ES-I3 (cell line): ENCODE measurements around the gene ITGA7.
A peak's percentile ranks its signal among the peaks of the same experiment; 100 is the strongest.

Experiments used
- H3K36me3 ChIP-seq: 2 replicates; pipeline ENCODE4 v1.6.1; 2013; ENCODE audit warnings: mild to moderate bottlenecking, low read length, control low read depth, moderate library complexity; ENCODE audit not compliant: insufficient read depth
- H3K4me1 ChIP-seq: 2 replicates; pipeline ENCODE4 v1.6.1; 2013; ENCODE audit warnings: mild to moderate bottlenecking, control low read depth, low read length; ENCODE audit not compliant: insufficient read depth
- H3K9ac ChIP-seq: 2 replicates; pipeline ENCODE4 v1.6.1; 2013; ENCODE audit warnings: low read depth, mild to moderate bottlenecking, low read length, moderate library complexity
- H3K9me3 ChIP-seq: 2 replicates; pipeline ENCODE4 v1.6.1; 2013; ENCODE audit warnings: mild to moderate bottlenecking, low read length, moderate library complexity; ENCODE audit not compliant: control insufficient read depth, insufficient read depth

Gene ITGA7

GRCh38 chr12:55727643-55728185, 20.0 kb upstream of the ITGA7 start:
- H3K9me3 ChIP-seq, result no peaks in the 10 kb centered on the region
- peak overlapping the region; percentile 66 for H3K9ac ChIP-seq
- H3K4me1 ChIP-seq, result peaks cover 5% of the 10 kb centered on the region
- H3K36me3 ChIP-seq, result 0 out of 2 replicates have a peak, but pooled peaks cover 5% of the 10 kb centered on the region

- no peaks in the 10 kb centered on the region for H3K9me3 ChIP-seq
- 0 out of 2 replicates have a peak, but pooled peaks cover 5% of the 10 kb centered on the region for H3K36me3 ChIP-seq
- peak overlapping the region; percentile 66; the same call in 1 of the 2 replicates for H3K9ac ChIP-seq
Observed at GRCh38 chr12:55726971-55727370, 19.3 kb upstream of the ITGA7 start.

GRCh38 chr12:55725556-55725955, 17.9 kb upstream of the ITGA7 start:
- peaks cover 6% of the 10 kb centered on the region for H3K4me1 ChIP-seq
- no peaks in the 10 kb centered on the region for H3K9me3 ChIP-seq
- 0 out of 2 replicates have a peak, but pooled peaks cover 5% of the 10 kb centered on the region for H3K36me3 ChIP-seq
- H3K9ac ChIP-seq, result no peak overlapping the region

More at GRCh38 chr12:55726971-55727370, 19.3 kb upstream of the ITGA7 start:
- H3K4me1 ChIP-seq, result peaks cover 5% of the 10 kb centered on the region

GRCh38 chr12:55724940-55725309, 17.2 kb upstream of the ITGA7 start:
- Histone ChIP-seq H3K36me3 (0 out of 2 replicates have a peak, but pooled peaks cover 5% of the 10 kb centered on the region), H3K4me1 (peaks cover 4% of the 10 kb centered on the region; the same call in 1 of the 2 replicates), H3K9me3 (no peaks in the 10 kb centered on the region), H3K9ac (no peak overlapping the region)

GRCh38 chr12:55724226-55724939, 16.7 kb upstream of the ITGA7 start:
- peaks cover 9% of the 10 kb centered on the region for H3K4me1 ChIP-seq
- H3K36me3 ChIP-seq, result 0 out of 2 replicates have a peak, but pooled peaks cover 5% of the 10 kb centered on the region
- H3K9me3 ChIP-seq, result no peaks in the 10 kb centered on the region
- no peak overlapping the region for H3K9ac ChIP-seq

GRCh38 chr12:55723516-55724225, 16.0 kb upstream of the ITGA7 start:
- H3K4me1 ChIP-seq, result peaks cover 16% of the 10 kb centered on the region
- H3K9me3 ChIP-seq, result no peaks in the 10 kb centered on the region
- H3K9ac ChIP-seq, result no peak overlapping the region
- 0 out of 2 replicates have a peak, but pooled peaks cover 5% of the 10 kb centered on the region for H3K36me3 ChIP-seq

GRCh38 chr12:55722948-55723347, 15.2 kb upstream of the ITGA7 start:
- Histone ChIP-seq H3K9ac (no peak overlapping the region), H3K9me3 (no peaks in the 10 kb centered on the region), H3K4me1 (peaks cover 21% of the 10 kb centered on the region), H3K36me3 (0 out of 2 replicates have a peak, but pooled peaks cover 5% of the 10 kb centered on the region)

GRCh38 chr12:55721601-55722213, 14.0 kb upstream of the ITGA7 start:
- no peaks in the 10 kb centered on the region for H3K9me3 ChIP-seq
- peaks cover 28% of the 10 kb centered on the region for H3K4me1 ChIP-seq
- H3K9ac ChIP-seq, result no peak overlapping the region
- 0 out of 2 replicates have a peak, but pooled peaks cover 5% of the 10 kb centered on the region for H3K36me3 ChIP-seq

- no peaks in the 10 kb centered on the region for H3K9me3 ChIP-seq
- H3K9ac ChIP-seq, result no peak overlapping the region
- peaks cover 28% of the 10 kb centered on the region for H3K4me1 ChIP-seq
- H3K36me3 ChIP-seq, result 0 out of 2 replicates have a peak, but pooled peaks cover 5% of the 10 kb centered on the region
Observed at GRCh38 chr12:55720894-55721444, 13.3 kb upstream of the ITGA7 start.

- Histone ChIP-seq H3K9me3 (no peaks in the 10 kb centered on the region), H3K4me1 (peaks cover 33% of the 10 kb centered on the region), H3K9ac (no peak within 1 kb of the TSS), H3K36me3 (0 out of 2 replicates have a peak, but pooled peaks cover 4% of the 10 kb centered on the region)
Observed at GRCh38 chr12:55720071-55720564, 12.4 kb upstream of the ITGA7 start, which contains the start of gene RDH5. RDH5 (plus strand) TSS chr12:55720393; CDS start chr12:55721185, 792 bp downstream.

- H3K9ac ChIP-seq, result no peak overlapping the region
- H3K9me3 ChIP-seq, result no peaks in the 10 kb centered on the region
- no peaks in the 10 kb centered on the region for H3K36me3 ChIP-seq
- H3K4me1 ChIP-seq, result peaks cover 34% of the 10 kb centered on the region
Observed at GRCh38 chr12:55719371-55719770, 11.7 kb upstream of the ITGA7 start.

GRCh38 chr12:55718624-55719275, 11.0 kb upstream of the ITGA7 start:
- H3K36me3 ChIP-seq, result no peaks in the 10 kb centered on the region
- H3K9ac ChIP-seq, result peak overlapping the region; percentile 86; the same call in 1 of the 2 replicates
- peaks cover 34% of the 10 kb centered on the region for H3K4me1 ChIP-seq
- H3K9me3 ChIP-seq, result no peaks in the 10 kb centered on the region

GRCh38 chr12:55718015-55718414, 10.3 kb upstream of the ITGA7 start:
- Histone ChIP-seq H3K4me1 (peaks cover 34% of the 10 kb centered on the region), H3K9me3 (no peaks in the 10 kb centered on the region), H3K9ac (peak overlapping the region; percentile 86)

More at GRCh38 chr12:55718015-55718414, 10.3 kb upstream of the ITGA7 start:
- no peaks in the 10 kb centered on the region for H3K36me3 ChIP-seq
